ENCODE results near the gene SPHK2.

SPHK2 gene

DNA sequence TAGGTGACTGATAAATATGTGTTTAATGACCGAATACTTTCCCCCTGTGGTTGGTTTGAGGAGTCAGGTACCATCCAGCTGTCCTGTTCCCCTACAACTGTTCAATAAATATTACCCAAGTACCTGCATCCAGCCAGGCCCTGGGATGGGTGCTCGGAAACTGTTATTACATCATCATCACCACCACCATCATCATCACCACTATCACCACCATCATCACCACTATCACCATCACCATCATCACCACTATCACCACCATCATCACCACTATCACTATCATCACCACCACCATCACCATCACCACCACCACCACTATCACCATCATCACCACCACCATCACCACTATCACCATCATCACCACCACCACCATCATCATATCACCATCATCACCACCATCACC is 49.5 kb downstream of the SPHK2 start:
- no peaks in the 10 kb centered on the region for H3K36me3 ChIP-seq (ENCODE audit: insufficient read depth, insufficient read length, low read length)
- no peak for DNase-seq (ENCODE audit: low read depth, low spot score)
- H3K4me1 ChIP-seq (ENCODE audit: insufficient read depth, insufficient read length) = peaks cover 5% of the 10 kb centered on the region
- H3K9me3 ChIP-seq (ENCODE audit: insufficient read depth, low read length) = no peaks in the 10 kb centered on the region
- H3K27me3 ChIP-seq (ENCODE audit: insufficient read depth, insufficient read length) = no peaks in the 10 kb centered on the region
- no peak overlapping the region for H3K9ac ChIP-seq (ENCODE audit: insufficient read length, low read depth)
- TF ChIP-seq ZNF274 (IDR thresholded peaks at IDR 0.05; ENCODE audit: low read depth, low read length) (no peak), YY1 (IDR thresholded peaks at IDR 0.05; ENCODE audit: insufficient read depth, insufficient read length) (no peak), SUZ12 (IDR thresholded peaks at IDR 0.05; ENCODE audit: extremely low read depth, insufficient read depth, insufficient read length) (no peak)
- H3K4me3 ChIP-seq (ENCODE audit: insufficient read length, low read depth) = no peak overlapping the region

DNA sequence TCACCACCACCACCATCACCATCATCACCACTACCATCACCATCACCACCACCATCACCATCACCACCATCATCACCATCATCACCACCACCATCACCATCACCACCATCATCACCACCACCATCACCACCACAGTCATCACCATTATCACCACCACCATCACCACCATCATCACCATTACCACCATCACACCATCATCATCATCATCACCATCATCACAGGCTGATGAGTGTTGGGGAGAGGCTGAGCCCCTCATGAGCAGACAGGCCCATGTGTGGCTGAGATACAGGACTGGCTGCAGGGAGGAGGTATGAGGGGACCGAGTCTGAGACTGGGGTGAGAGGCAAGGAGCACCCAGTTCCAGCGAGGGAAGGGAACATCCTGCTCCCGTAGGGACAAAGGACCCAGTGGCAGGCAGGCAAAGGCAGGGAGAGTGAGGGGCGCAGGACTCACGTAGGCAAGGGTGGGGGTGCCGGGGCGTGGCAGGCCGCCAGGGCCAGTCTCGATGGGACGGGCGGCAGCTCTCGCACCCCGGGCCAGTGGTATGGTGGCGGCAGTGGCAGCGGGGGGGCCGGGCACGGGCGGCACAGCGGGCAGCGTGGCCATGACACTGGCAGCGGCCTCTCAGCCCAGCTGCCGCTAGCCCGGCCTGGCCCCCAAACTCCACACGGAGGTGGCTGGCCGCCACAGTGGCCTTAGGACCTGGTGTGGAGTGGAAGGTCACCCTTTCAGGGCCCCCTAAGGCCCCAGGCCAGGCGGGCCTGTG is 50.8 kb downstream of the SPHK2 start:
- H3K9me3 ChIP-seq (ENCODE audit: insufficient read depth, low read length) = no peaks in the 10 kb centered on the region
- H3K9ac ChIP-seq (ENCODE audit: insufficient read length, low read depth) = no peak overlapping the region
- no peak overlapping the region for H3K4me3 ChIP-seq (ENCODE audit: insufficient read length, low read depth)
- no peaks in the 10 kb centered on the region for H3K36me3 ChIP-seq (ENCODE audit: insufficient read depth, insufficient read length, low read length)
- TF ChIP-seq SUZ12 (IDR thresholded peaks at IDR 0.05; ENCODE audit: extremely low read depth, insufficient read depth, insufficient read length) (no peak), ZNF274 (IDR thresholded peaks at IDR 0.05; ENCODE audit: low read depth, low read length) (no peak), YY1 (IDR thresholded peaks at IDR 0.05; ENCODE audit: insufficient read depth, insufficient read length) (no peak)
- peaks cover 8% of the 10 kb centered on the region for H3K4me1 ChIP-seq (ENCODE audit: insufficient read depth, insufficient read length)
- no peak for DNase-seq (ENCODE audit: low read depth, low spot score)
- no peaks in the 10 kb centered on the region for H3K27me3 ChIP-seq (ENCODE audit: insufficient read depth, insufficient read length)

DNA sequence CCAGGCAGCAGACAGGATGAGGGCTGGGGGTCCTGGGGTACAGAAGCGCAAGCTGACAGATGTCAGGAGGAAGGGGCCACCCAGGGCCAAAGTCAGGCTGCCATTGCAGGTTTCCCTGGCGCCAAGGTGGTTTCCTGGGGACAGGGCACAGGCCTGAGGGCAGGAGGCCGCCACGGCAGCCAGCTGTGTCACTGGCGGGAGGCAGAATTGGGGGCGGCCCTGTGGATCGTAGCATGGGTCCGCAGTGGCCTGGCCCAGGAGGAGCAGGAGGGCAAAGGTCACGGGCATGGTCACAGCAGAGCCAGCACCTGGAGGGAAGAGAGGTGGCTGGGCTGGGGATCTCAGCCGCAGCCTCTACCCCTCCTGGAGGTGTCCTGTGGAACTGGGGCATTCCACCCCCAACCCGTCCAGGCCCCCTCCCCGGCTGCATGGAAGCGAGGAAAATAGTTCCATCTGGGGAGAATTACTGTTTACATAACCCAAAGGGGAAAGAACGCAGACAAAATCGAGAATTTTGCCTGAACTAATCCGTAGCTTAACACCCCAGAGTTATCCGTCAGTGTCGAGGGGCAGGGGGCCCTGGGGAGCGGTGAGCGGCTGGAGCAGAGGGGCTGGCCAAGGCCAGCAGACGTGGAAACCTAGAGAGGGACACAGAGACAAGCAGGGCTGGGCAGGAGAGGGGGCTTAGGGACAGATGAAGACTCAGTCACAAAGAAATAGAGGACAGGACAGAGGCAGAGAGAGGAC is 51.6 kb downstream of the SPHK2 start:
- H3K36me3 ChIP-seq (ENCODE audit: insufficient read depth, insufficient read length, low read length) = no peaks in the 10 kb centered on the region
- no peak for TF ChIP-seq YY1 (IDR thresholded peaks at IDR 0.05; ENCODE audit: insufficient read depth, insufficient read length)
- TF ChIP-seq SUZ12 (IDR thresholded peaks at IDR 0.05; ENCODE audit: extremely low read depth, insufficient read depth, insufficient read length) = no peak
- TF ChIP-seq ZNF274 (IDR thresholded peaks at IDR 0.05; ENCODE audit: low read depth, low read length) = no peak
- DNase-seq (ENCODE audit: low read depth, low spot score) = no peak
- no peaks in the 10 kb centered on the region for H3K9me3 ChIP-seq (ENCODE audit: insufficient read depth, low read length)
- peaks cover 8% of the 10 kb centered on the region for H3K4me1 ChIP-seq (ENCODE audit: insufficient read depth, insufficient read length)
- no peak overlapping the region for H3K9ac ChIP-seq (ENCODE audit: insufficient read length, low read depth)
- no peaks in the 10 kb centered on the region for H3K27me3 ChIP-seq (ENCODE audit: insufficient read depth, insufficient read length)
- no peak overlapping the region for H3K4me3 ChIP-seq (ENCODE audit: insufficient read length, low read depth)

DNA sequence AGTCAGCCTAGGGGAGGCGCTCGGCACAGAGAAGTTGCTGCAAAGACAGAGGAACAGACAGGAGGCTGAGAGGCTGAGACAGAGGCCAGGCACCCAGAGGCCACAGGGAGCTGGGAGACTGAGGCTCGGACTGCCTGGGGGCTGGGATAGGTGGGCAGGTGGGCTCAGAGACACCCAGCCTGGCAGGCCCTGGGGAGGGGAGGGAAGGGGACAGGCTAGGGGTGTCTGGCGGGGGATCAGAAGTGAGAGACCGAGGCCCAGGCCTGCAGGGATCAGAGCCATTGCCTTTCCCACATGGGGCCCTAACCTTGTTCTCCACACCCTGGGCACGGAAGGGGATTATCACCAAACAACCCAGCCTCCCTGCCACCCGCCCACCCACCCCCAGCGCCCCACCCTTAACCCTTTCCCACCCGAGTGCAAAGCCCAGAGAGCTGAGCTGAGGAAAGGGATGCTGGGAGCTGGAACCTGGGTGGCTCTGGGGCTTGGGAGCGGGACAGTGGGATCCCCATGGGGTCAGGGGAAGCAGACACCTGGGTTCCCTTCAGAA is 52.2 kb downstream of the SPHK2 start:
- peaks cover 8% of the 10 kb centered on the region for H3K4me1 ChIP-seq (ENCODE audit: insufficient read depth, insufficient read length)
- H3K9me3 ChIP-seq (ENCODE audit: insufficient read depth, low read length) = no peaks in the 10 kb centered on the region
- H3K27me3 ChIP-seq (ENCODE audit: insufficient read depth, insufficient read length) = no peaks in the 10 kb centered on the region
- no peak for TF ChIP-seq SUZ12 (IDR thresholded peaks at IDR 0.05; ENCODE audit: extremely low read depth, insufficient read depth, insufficient read length)
- TF ChIP-seq ZNF274 (IDR thresholded peaks at IDR 0.05; ENCODE audit: low read depth, low read length) = no peak
- no peak for TF ChIP-seq YY1 (IDR thresholded peaks at IDR 0.05; ENCODE audit: insufficient read depth, insufficient read length)
- no peak overlapping the region for H3K9ac ChIP-seq (ENCODE audit: insufficient read length, low read depth)
- no peaks in the 10 kb centered on the region for H3K36me3 ChIP-seq (ENCODE audit: insufficient read depth, insufficient read length, low read length)
- H3K4me3 ChIP-seq (ENCODE audit: insufficient read length, low read depth) = no peak overlapping the region
- DNase-seq (ENCODE audit: low read depth, low spot score) = no peak

DNA sequence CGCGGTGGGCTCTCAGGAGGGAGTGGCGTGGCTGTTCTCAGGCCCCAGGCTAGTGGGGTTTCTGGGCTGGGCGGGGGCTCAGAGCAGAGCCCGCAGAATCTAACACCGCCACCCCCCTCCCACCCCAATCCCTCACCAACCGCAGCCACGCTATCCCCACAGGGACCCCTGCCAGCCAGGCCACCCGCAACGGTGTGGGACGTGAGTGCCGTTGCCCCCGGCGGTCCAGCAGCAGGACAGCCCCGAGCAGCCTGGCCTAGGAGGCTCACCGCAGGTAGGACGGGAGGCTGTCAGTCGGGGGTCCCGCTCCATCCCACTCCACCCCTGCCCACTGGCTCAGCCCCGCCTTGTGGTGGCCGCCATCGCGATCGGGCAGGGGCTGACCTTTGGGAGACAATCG is 53.7 kb downstream of the SPHK2 start, which contains the start of gene NTN5:
NTN5 (minus strand) TSS at position 24 of the 400 bp plus-strand sequence. CDS start 2,031 bp downstream, outside the sequence.
- DNase-seq (ENCODE audit: low read depth, low spot score) = no peak
- peak within 1 kb of the TSS; percentile 10 for H3K9ac ChIP-seq (ENCODE audit: insufficient read length, low read depth)
- H3K36me3 ChIP-seq (ENCODE audit: insufficient read depth, insufficient read length, low read length) = no peaks in the 10 kb centered on the region
- peaks cover 8% of the 10 kb centered on the region for H3K4me1 ChIP-seq (ENCODE audit: insufficient read depth, insufficient read length)
- TF ChIP-seq YY1 (IDR thresholded peaks at IDR 0.05; ENCODE audit: insufficient read depth, insufficient read length) = no peak
- no peak for TF ChIP-seq ZNF274 (IDR thresholded peaks at IDR 0.05; ENCODE audit: low read depth, low read length)
- TF ChIP-seq SUZ12 (IDR thresholded peaks at IDR 0.05; ENCODE audit: extremely low read depth, insufficient read depth, insufficient read length) = no peak
- peaks cover 6% of the 10 kb centered on the region for H3K27me3 ChIP-seq (ENCODE audit: insufficient read depth, insufficient read length)
- H3K4me3 ChIP-seq (ENCODE audit: insufficient read length, low read depth) = no peak within 1 kb of the TSS
- no peaks in the 10 kb centered on the region for H3K9me3 ChIP-seq (ENCODE audit: insufficient read depth, low read length)

DNA sequence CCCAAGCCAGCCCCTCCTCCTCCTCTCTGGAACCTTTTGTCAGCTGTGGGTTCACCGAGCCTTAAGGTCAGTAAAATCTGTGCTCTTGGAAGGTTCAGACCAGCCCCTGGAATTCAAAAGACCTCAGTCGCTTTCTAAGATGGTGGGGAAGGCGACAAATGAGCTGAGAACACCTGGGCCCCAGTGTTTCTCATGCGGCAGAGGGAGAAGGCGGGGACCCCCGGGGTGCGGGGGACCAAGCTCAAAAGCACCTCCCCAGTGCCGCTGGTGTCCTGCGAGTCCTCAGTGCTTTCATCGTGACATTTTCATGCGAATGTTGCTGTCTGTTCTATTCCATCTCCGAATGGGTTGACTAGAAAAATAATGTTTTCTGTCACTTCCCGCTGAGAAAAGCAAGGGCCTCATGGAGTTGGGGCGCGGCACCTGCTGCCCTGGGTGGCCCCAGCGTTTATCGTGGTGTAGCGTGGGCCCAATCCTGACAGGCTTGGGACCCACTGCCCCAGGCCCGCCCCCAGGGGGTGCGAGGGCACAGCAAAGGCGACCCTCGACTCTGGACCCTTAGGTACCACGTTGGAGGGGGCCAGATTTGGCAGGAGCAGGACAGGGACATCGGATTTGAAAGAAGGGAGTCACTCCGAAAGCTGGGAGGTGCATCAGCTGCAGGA is 54.3 kb downstream of the SPHK2 start:
- TF ChIP-seq SUZ12 (IDR thresholded peaks at IDR 0.05; ENCODE audit: extremely low read depth, insufficient read depth, insufficient read length) = no peak
- no peak for TF ChIP-seq YY1 (IDR thresholded peaks at IDR 0.05; ENCODE audit: insufficient read depth, insufficient read length)
- TF ChIP-seq ZNF274 (IDR thresholded peaks at IDR 0.05; ENCODE audit: low read depth, low read length) = no peak
- Histone ChIP-seq H3K9me3 (ENCODE audit: insufficient read depth, low read length) (no peaks in the 10 kb centered on the region), H3K9ac (ENCODE audit: insufficient read length, low read depth) (peak overlapping the region; percentile 10), H3K4me1 (ENCODE audit: insufficient read depth, insufficient read length) (peaks cover 8% of the 10 kb centered on the region), H3K4me3 (ENCODE audit: insufficient read length, low read depth) (no peak overlapping the region), H3K27me3 (ENCODE audit: insufficient read depth, insufficient read length) (peaks cover 6% of the 10 kb centered on the region), H3K36me3 (ENCODE audit: insufficient read depth, insufficient read length, low read length) (no peaks in the 10 kb centered on the region)
- no peak for DNase-seq (ENCODE audit: low read depth, low spot score)
